GM10266 (cell line): ENCODE data around the gene RBSN.

Experiments used
- DNase-seq: peaks from one replicate; pipeline ENCODE4 v3.0.0; 2012; ENCODE audit errors: extremely low spot score
- TF ChIP-seq, protein P1 (sequence below): IDR thresholded peaks from 2 replicates; pipeline ENCODE4 v1.5.1; 2012; ENCODE audit warnings: mild to moderate bottlenecking, low read depth; ENCODE audit not compliant: control insufficient read depth, insufficient read depth; ENCODE audit errors: missing control alignments

RBSN gene

DNA sequence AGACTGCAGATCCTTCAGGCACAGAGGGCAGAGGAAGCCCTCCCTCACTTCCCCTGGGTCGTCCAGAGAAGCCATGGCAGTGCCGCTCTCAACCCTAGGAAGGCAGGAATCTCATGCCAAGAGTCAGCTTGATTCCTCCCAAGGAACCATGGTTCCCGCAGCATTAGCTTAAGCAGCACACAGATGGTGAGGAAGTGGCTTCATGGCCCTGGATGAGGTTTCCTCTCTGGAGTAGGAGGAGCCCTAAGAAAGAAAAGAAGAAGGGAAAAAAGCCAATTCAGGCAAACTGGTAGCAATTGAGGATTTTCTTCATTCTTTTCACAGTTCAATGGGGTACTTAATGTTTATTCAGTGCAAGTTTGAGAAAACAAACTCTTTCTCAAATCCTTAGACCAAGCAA is 2.9 kb downstream of the RBSN start:
- no peak for DNase-seq
- TF ChIP-seq, protein P1, sequence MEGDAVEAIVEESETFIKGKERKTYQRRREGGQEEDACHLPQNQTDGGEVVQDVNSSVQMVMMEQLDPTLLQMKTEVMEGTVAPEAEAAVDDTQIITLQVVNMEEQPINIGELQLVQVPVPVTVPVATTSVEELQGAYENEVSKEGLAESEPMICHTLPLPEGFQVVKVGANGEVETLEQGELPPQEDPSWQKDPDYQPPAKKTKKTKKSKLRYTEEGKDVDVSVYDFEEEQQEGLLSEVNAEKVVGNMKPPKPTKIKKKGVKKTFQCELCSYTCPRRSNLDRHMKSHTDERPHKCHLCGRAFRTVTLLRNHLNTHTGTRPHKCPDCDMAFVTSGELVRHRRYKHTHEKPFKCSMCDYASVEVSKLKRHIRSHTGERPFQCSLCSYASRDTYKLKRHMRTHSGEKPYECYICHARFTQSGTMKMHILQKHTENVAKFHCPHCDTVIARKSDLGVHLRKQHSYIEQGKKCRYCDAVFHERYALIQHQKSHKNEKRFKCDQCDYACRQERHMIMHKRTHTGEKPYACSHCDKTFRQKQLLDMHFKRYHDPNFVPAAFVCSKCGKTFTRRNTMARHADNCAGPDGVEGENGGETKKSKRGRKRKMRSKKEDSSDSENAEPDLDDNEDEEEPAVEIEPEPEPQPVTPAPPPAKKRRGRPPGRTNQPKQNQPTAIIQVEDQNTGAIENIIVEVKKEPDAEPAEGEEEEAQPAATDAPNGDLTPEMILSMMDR = no peak

DNA sequence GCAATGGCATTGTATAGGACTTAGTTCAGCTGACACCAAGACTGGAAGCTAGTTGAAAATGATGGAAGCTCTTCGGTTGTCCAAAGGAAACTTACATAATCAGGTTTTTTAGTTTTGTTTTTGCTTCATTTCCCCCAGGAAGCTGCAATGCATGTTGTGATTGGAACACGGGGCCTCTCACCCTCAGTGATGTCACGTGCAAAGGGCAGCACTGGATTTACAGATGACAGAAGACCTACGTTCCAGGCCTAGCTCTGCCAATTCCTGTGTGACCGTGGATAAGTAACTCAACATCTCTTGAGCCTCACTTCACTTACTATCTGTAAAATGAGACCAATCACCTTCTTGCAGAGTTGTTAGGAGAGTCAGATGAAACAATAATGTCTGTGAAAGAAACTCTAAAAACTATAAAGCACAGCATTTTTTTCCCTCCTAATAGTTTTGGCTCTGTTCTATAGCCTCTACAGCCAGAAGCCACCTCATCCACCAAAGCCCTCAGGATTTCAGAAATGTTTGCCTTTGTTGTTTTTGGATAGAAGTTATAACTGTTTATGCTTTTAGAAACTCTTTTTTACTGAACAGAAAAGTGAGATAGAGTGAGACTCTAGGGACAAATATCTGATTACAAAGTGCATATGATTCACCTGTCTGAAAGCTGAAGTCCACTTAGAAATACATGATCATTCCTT is 4.6 kb downstream of the RBSN start:
- no peak for DNase-seq
- TF ChIP-seq, protein P1 = no peak

DNA sequence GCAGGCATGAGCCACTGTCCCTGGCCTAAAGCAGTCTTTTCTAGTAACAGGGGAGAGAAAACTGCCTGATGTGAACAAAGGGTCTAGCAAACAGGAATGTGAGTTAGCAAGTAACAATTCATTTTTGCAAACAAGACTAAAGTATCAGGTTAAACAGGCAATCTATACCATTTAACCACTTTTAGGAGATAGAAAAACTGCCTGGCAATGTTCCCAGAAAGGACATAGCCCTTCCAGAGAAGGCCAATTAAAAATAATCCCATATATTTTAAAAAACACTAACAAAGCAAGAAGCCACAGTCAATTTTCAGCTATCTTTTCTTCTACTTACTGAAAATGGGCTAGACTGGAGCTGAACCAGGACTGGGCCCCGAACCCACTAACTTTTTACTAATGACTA is 6.3 kb downstream of the RBSN start:
- TF ChIP-seq, protein P1 = no peak
- DNase-seq = no peak

DNA sequence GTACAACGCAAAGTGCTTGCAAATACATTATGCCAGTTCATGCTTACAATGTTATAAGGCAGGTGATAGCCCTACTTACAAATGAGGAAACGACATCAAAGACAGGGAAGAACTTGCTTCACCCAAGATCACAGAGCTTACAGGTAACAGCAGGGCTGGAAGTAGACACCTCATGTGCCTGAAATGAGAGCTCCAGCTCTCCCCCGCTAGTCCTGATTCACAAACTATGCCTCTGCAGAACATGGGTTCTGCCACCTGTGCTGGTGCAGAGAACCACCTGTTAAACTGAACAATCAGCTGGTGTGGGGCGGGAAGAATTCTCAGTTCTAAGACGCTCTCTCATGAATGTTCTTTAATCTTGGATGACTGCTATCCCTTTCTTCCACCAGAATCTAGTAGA is 7.4 kb downstream of the RBSN start:
- TF ChIP-seq, protein P1 = no peak
- no peak for DNase-seq

DNA sequence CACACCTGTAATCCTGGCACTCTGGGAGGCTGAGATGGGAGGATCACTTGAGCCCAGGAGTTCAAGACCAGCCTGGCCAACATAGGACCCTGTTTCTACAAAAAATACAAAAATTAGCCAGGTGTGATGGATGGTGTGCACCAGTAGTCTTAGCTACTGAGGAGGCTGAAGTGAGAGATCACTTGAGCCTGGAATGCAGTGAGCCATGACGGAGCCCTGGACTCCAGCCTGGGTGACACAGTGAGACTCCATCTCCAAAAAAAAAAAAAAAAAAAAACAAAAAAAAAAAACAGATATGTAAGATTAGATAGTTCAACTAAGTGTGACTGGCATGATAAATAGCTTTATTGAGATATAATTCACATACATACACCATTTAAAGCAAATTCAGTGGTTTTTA is 9.7 kb downstream of the RBSN start:
- TF ChIP-seq, protein P1 = no peak
- DNase-seq = no peak

DNA sequence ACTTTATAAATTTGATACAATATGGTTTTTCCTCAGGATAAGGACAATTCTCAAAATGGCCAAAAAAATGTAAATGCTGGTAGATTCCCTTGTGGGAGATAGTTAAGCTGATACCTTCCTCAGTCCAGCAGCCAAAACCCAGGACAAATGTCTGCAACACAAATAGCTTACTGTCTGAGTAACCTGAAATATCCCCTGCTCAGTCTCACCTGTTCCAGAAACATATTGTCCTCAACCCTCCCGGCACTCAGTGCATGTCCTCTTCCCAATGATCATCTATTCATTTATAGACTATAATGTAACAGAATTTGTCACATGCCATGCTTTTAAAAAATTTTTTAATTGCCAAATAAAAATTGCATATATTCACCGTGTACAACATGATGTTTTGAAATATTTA is 12.2 kb downstream of the RBSN start:
- no peak for DNase-seq
- TF ChIP-seq, protein P1 = no peak

DNA sequence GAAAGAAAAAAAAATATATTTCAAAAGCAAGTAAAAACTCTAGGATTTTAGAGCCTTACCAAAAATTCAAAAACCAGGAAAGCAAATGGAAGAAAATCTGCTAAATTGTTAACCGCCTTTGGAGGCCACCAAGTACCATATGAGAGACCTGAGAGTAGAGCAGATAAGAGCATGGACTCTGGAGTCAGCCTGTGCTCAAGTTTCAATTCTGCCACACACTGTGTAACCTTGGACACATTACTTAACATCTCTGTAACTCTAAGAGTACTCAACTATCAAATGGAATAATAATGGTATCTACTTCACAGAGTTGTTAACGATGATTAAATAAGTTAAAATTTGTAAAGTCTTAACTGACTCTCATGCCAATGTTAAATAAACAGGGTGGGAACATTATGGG is 12.7 kb downstream of the RBSN start:
- TF ChIP-seq, protein P1 = no peak

More for the DNA sequence above, 12.7 kb downstream of the RBSN start:
- DNase-seq = no peak
